ENCODE measurements around the gene SAA1.

Gene SAA1

DNA sequence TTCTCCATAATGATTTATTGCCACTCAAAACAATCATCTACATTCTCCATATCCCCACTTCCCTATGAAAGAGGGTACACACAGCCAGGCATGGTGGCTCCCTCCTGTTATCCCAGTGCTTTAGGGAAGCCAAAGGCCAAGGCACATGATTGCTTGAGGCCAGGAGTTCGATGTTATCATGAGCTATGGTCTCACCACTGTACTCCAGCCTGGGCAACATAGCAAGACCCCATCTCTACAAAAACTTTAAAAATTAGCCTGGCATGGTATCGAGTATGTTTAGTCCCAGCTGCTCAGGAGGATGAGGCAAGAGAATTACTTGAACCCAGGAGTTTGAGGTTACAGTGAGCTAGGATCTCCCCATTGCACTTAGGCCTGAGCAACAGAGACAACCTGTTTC, 49.8 kb downstream of the SAA1 start:
- no peak overlapping the region for H3K4me3 ChIP-seq (ENCODE audit: low read depth, low read length, poor library complexity, severe bottlenecking)
- H3K27ac ChIP-seq (ENCODE audit: low read depth, low read length, poor library complexity, severe bottlenecking) = no peak overlapping the region
- H3K9me2 ChIP-seq (ENCODE audit: low read depth, low read length) = no peaks in the 10 kb centered on the region
- peaks cover 40% of the 10 kb centered on the region for H3K79me2 ChIP-seq (ENCODE audit: insufficient read depth, low read length)
- H4K20me1 ChIP-seq (ENCODE audit: insufficient read depth, low read length) = no peaks in the 10 kb centered on the region
- H3F3A ChIP-seq (ENCODE audit: insufficient read depth, low read length) = no peaks in the 10 kb centered on the region
- no peak overlapping the region for H3K9ac ChIP-seq (ENCODE audit: low read length)
- no peaks in the 10 kb centered on the region for H3K27me3 ChIP-seq (ENCODE audit: insufficient read depth, low read length)
- TF ChIP-seq EZH2 (IDR thresholded peaks at IDR 0.05; ENCODE audit: borderline replicate concordance, low read length) = no peak
- TF ChIP-seq, protein P1, sequence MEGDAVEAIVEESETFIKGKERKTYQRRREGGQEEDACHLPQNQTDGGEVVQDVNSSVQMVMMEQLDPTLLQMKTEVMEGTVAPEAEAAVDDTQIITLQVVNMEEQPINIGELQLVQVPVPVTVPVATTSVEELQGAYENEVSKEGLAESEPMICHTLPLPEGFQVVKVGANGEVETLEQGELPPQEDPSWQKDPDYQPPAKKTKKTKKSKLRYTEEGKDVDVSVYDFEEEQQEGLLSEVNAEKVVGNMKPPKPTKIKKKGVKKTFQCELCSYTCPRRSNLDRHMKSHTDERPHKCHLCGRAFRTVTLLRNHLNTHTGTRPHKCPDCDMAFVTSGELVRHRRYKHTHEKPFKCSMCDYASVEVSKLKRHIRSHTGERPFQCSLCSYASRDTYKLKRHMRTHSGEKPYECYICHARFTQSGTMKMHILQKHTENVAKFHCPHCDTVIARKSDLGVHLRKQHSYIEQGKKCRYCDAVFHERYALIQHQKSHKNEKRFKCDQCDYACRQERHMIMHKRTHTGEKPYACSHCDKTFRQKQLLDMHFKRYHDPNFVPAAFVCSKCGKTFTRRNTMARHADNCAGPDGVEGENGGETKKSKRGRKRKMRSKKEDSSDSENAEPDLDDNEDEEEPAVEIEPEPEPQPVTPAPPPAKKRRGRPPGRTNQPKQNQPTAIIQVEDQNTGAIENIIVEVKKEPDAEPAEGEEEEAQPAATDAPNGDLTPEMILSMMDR (IDR thresholded peaks at IDR 0.05; ENCODE audit: low read length) = no peak
- H3K9me3 ChIP-seq (ENCODE audit: low read length) = no peaks in the 10 kb centered on the region
- H3K4me1 ChIP-seq (ENCODE audit: insufficient read depth, low read length, severe bottlenecking) = peaks cover 24% of the 10 kb centered on the region
- H3K4me2 ChIP-seq (ENCODE audit: low read length) = no peak overlapping the region
- peaks cover 17% of the 10 kb centered on the region for H3K36me3 ChIP-seq (ENCODE audit: insufficient read depth, low read length)
- no peak overlapping the region for H2AFZ ChIP-seq (ENCODE audit: low read length)

DNA sequence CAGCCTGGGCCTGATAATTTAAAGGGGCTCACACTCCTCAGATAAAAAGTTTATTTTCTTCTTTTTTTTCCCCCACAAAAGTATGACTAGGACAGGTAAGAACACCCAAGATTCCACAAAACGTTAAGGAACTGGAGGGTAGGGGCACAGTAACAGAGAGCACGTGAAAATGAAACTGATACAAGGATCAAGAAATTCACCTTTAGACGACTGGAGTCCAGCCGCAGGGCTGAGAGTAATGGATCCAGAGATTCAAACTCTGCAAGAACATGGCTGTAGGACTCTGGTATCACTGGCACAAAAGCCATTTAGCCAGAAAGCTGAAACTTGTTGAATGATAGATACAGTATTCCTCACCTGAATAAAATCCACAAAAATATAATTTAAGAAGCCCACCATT, 51.5 kb downstream of the SAA1 start:
- Histone ChIP-seq H3K9ac (ENCODE audit: low read length) (no peak overlapping the region), H3K36me3 (ENCODE audit: insufficient read depth, low read length) (peaks cover 14% of the 10 kb centered on the region), H3K27ac (ENCODE audit: low read depth, low read length, poor library complexity, severe bottlenecking) (no peak overlapping the region), H3K9me3 (ENCODE audit: low read length) (no peaks in the 10 kb centered on the region), H3K4me3 (ENCODE audit: low read depth, low read length, poor library complexity, severe bottlenecking) (no peak overlapping the region), H3K9me2 (ENCODE audit: low read depth, low read length) (no peaks in the 10 kb centered on the region), H3K4me2 (ENCODE audit: low read length) (no peak overlapping the region), H3K4me1 (ENCODE audit: insufficient read depth, low read length, severe bottlenecking) (peaks cover 29% of the 10 kb centered on the region), H3K27me3 (ENCODE audit: insufficient read depth, low read length) (no peaks in the 10 kb centered on the region), H4K20me1 (ENCODE audit: insufficient read depth, low read length) (no peaks in the 10 kb centered on the region), H2AFZ (ENCODE audit: low read length) (no peak overlapping the region), H3F3A (ENCODE audit: insufficient read depth, low read length) (no peaks in the 10 kb centered on the region), H3K79me2 (ENCODE audit: insufficient read depth, low read length) (peaks cover 50% of the 10 kb centered on the region)
- TF ChIP-seq, protein P1 (IDR thresholded peaks at IDR 0.05; ENCODE audit: low read length) = no peak
- TF ChIP-seq EZH2 (IDR thresholded peaks at IDR 0.05; ENCODE audit: borderline replicate concordance, low read length) = no peak

Data from OCI-LY1 (cell line).